WTC11 (cell line): Measurements from ENCODE around the gene AMIGO3. TPM values are rescaled to one million over a fixed set of nuclear protein-coding genes. Genes with fewer than 3 reads are reported as not detected.

Source experiments
- ATAC-seq: fragments of 200-7000 bp; cut with Tn5 transposase; 2 replicates; pipeline ENCODE4 v1.10.0; 2021; ENCODE audit warnings: mild to moderate bottlenecking, moderate library complexity
- CTCF ChIA-PET: fragments of 300-600 bp; sonication (Branson Sonifier 250); formaldehyde crosslinking; loops from one replicate; lab custom pipeline; 2021; ENCODE audit warnings: antibody characterized with exemption; lab: Charles Lee
- POLR2A ChIA-PET: fragments of 350-600 bp; sonication (Branson Sonifier 250); formaldehyde crosslinking; loops from one replicate; lab custom pipeline; 2021; ENCODE audit warnings: antibody characterized with exemption; lab: Charles Lee
- DNase-seq: peaks from one replicate; pipeline ENCODE4 v3.0.0; 2021; ENCODE audit warnings: low spot score
- H3K27ac Mint-ChIP-seq: 2 replicates; pipeline ENCODE4 v1.8.0; 2021; ENCODE audit warnings: mixed read lengths
- H3K27me3 Mint-ChIP-seq: 2 replicates; pipeline ENCODE4 v1.8.0; 2021; ENCODE audit warnings: low read depth, mild to moderate bottlenecking, moderate library complexity, mixed read lengths
- H3K36me3 Mint-ChIP-seq: 2 replicates; pipeline ENCODE4 v1.8.0; 2021; ENCODE audit warnings: mixed read lengths
- H3K4me1 Mint-ChIP-seq: 2 replicates; pipeline ENCODE4 v1.8.0; 2022; ENCODE audit warnings: mixed read lengths
- H3K4me3 Mint-ChIP-seq: 2 replicates; pipeline ENCODE4 v1.8.0; 2021; ENCODE audit warnings: mild to moderate bottlenecking, moderate library complexity, mixed read lengths
- H3K9me3 Mint-ChIP-seq: 2 replicates; pipeline ENCODE4 v1.8.0; 2021; ENCODE audit warnings: mixed read lengths
- ATF1 ChIP-seq: sonication (generic); formaldehyde crosslinking; IDR thresholded peaks from 2 replicates; pipeline ENCODE4 v1.8.1; 2023; ENCODE audit warnings: mild to moderate bottlenecking, moderate library complexity, missing genetic modification reagents
- E2F4 ChIP-seq: sonication (generic); formaldehyde crosslinking; IDR thresholded peaks from 2 replicates; pipeline ENCODE4 v1.8.1; 2022; ENCODE audit warnings: low read depth, mild to moderate bottlenecking, moderate library complexity, missing genetic modification reagents, borderline replicate concordance
- EMX1 ChIP-seq: fragments of 250-450 bp; sonication (Bioruptor Pico); IDR thresholded peaks from 2 replicates; pipeline ENCODE4 v1.8.0; 2021; ENCODE audit warnings: mild to moderate bottlenecking
- ESRRA ChIP-seq: sonication (generic); formaldehyde crosslinking; IDR thresholded peaks from 2 replicates; pipeline ENCODE4 v1.8.1; 2022; ENCODE audit warnings: mild to moderate bottlenecking, missing genetic modification reagents, borderline replicate concordance
- FOXJ3 ChIP-seq: sonication (generic); formaldehyde crosslinking; IDR thresholded peaks from 2 replicates; pipeline ENCODE4 v1.9.0; 2021; ENCODE audit warnings: missing genetic modification reagents, mild to moderate bottlenecking, borderline replicate concordance
- IRF2 ChIP-seq: sonication (generic); formaldehyde crosslinking; IDR thresholded peaks from 2 replicates; pipeline ENCODE4 v1.8.0; 2022; ENCODE audit warnings: low read depth, missing genetic modification reagents, borderline replicate concordance
- JAZF1 ChIP-seq: fragments of 250-450 bp; sonication (Bioruptor Pico); IDR thresholded peaks from 2 replicates; pipeline ENCODE4 v1.9.0; 2021; ENCODE audit warnings: moderate library complexity, mild to moderate bottlenecking, inconsistent platforms
- JUN ChIP-seq: sonication (generic); formaldehyde crosslinking; IDR thresholded peaks from 2 replicates; pipeline ENCODE4 v1.8.0; 2023; ENCODE audit warnings: mild to moderate bottlenecking, missing genetic modification reagents
- KAT7 ChIP-seq: sonication (generic); formaldehyde crosslinking; IDR thresholded peaks from 2 replicates; pipeline ENCODE4 v1.8.1; 2023; ENCODE audit warnings: missing genetic modification reagents, mild to moderate bottlenecking, borderline replicate concordance
- MLX ChIP-seq: sonication (generic); formaldehyde crosslinking; IDR thresholded peaks from 2 replicates; pipeline ENCODE4 v1.8.1; 2023; ENCODE audit warnings: mild to moderate bottlenecking, missing genetic modification reagents, moderate library complexity
- NFYB ChIP-seq: sonication (generic); formaldehyde crosslinking; conservative IDR thresholded peaks from 2 replicates; pipeline ENCODE4 v1.8.0; 2022; ENCODE audit warnings: low read depth, missing genetic modification reagents
- NR1H2 ChIP-seq: sonication (generic); formaldehyde crosslinking; IDR thresholded peaks from 2 replicates; pipeline ENCODE4 v1.9.0; 2021; ENCODE audit warnings: mild to moderate bottlenecking, moderate library complexity, missing genetic modification reagents
- NR2C2 ChIP-seq: sonication (generic); formaldehyde crosslinking; IDR thresholded peaks from 2 replicates; pipeline ENCODE4 v1.8.0; 2022; ENCODE audit warnings: mild to moderate bottlenecking, missing genetic modification reagents
- RORB ChIP-seq: fragments of 250-450 bp; sonication (Bioruptor Pico); IDR thresholded peaks from 2 replicates; pipeline ENCODE4 v1.9.0; 2021; ENCODE audit warnings: mild to moderate bottlenecking
- SMAD3 ChIP-seq: sonication (generic); formaldehyde crosslinking; IDR thresholded peaks from 2 replicates; pipeline ENCODE4 v1.8.0; 2022; ENCODE audit warnings: missing genetic modification reagents, mild to moderate bottlenecking, borderline replicate concordance
- TCF7 ChIP-seq: sonication (generic); formaldehyde crosslinking; IDR thresholded peaks from 2 replicates; pipeline ENCODE4 v1.8.0; 2022; ENCODE audit warnings: mild to moderate bottlenecking, low read depth, missing genetic modification reagents, moderate library complexity
- TEAD1 ChIP-seq: sonication (generic); formaldehyde crosslinking; IDR thresholded peaks from 2 replicates; pipeline ENCODE4 v1.8.0; 2022; ENCODE audit warnings: mild to moderate bottlenecking, missing genetic modification reagents
- TEAD4 ChIP-seq: sonication (generic); formaldehyde crosslinking; IDR thresholded peaks from 2 replicates; pipeline ENCODE4 v1.8.0; 2022; ENCODE audit warnings: mild to moderate bottlenecking, missing genetic modification reagents
- TP53 ChIP-seq: sonication (generic); formaldehyde crosslinking; IDR thresholded peaks from 2 replicates; pipeline ENCODE4 v1.8.1; 2023; ENCODE audit warnings: mild to moderate bottlenecking, missing genetic modification reagents
- ZNF121 ChIP-seq: sonication (generic); formaldehyde crosslinking; IDR thresholded peaks from 2 replicates; pipeline ENCODE4 v1.8.0; 2023; ENCODE audit warnings: missing genetic modification reagents
- ZNF138 ChIP-seq: sonication (generic); formaldehyde crosslinking; conservative IDR thresholded peaks from 2 replicates; pipeline ENCODE4 v1.8.1; 2022; ENCODE audit warnings: mild to moderate bottlenecking, moderate library complexity, missing genetic modification reagents
- ZNF219 ChIP-seq: sonication (generic); formaldehyde crosslinking; IDR thresholded peaks from 2 replicates; pipeline ENCODE4 v1.8.0; 2023; ENCODE audit warnings: missing genetic modification reagents, mild to moderate bottlenecking, borderline replicate concordance
- ZNF263 ChIP-seq: sonication (generic); formaldehyde crosslinking; IDR thresholded peaks from 2 replicates; pipeline ENCODE4 v1.8.1; 2022; ENCODE audit warnings: low read depth, mild to moderate bottlenecking, moderate library complexity, missing genetic modification reagents
- ZNF396 ChIP-seq: fragments of 250-450 bp; sonication (Bioruptor Pico); IDR thresholded peaks from 2 replicates; pipeline ENCODE4 v1.8.0; 2021; ENCODE audit warnings: mild to moderate bottlenecking, moderate library complexity, borderline replicate concordance
- ZNF423 ChIP-seq: fragments of 250-450 bp; sonication (Bioruptor Pico); IDR thresholded peaks from 2 replicates; pipeline ENCODE4 v2.1.2; 2022; ENCODE audit warnings: mild to moderate bottlenecking, moderate library complexity
- total RNA-seq: library from RNA; stranded (reverse); gene quantifications from 3 replicates; pipeline ENCODE4 v1.2.3, GENCODE V29; 2021
- TF ChIP-seq, protein P1 (sequence below): fragments of 250-450 bp; sonication (Bioruptor Pico); IDR thresholded peaks from 2 replicates; pipeline ENCODE4 v1.8.0; 2021; ENCODE audit warnings: mild to moderate bottlenecking
- TF ChIP-seq, protein P2 (sequence below): fragments of 250-450 bp; sonication (Bioruptor Pico); IDR thresholded peaks from 2 replicates; pipeline ENCODE4 v1.9.0; 2021; ENCODE audit warnings: mild to moderate bottlenecking
- TF ChIP-seq, protein P3 (sequence below): sonication (generic); formaldehyde crosslinking; IDR thresholded peaks from 2 replicates; pipeline ENCODE4 v1.8.1; 2022; ENCODE audit warnings: missing genetic modification reagents, borderline replicate concordance
- TF ChIP-seq, protein P4 (sequence below): sonication (generic); formaldehyde crosslinking; IDR thresholded peaks from 2 replicates; pipeline ENCODE4 v1.8.0; 2023; ENCODE audit warnings: missing genetic modification reagents, mild to moderate bottlenecking, borderline replicate concordance

The AMIGO3 gene
- total RNA-seq, 1 experiment from 2014 or later: 3.9 TPM

DNA sequence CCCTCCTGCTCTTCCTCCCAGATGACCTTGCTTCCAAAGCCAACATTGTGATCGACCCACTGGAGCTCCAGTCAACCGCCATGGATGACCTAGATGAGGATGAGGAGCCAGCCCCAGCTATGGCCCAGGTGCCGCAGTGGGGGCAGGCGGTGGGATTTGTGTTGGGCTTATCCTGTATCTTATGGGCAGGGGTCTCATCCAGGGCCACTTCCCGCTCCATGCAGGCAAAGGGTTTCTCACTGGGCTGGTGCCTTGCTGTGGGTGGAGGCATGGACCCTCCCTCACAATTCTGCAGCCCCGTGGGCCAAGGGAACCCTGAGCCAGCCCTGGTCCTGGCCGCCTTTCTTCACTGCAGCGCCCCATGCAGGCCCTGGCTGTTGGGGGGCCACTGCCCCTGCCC is 14.9 kb downstream of the AMIGO3 start (continued):
- TF ChIP-seq, protein P1, sequence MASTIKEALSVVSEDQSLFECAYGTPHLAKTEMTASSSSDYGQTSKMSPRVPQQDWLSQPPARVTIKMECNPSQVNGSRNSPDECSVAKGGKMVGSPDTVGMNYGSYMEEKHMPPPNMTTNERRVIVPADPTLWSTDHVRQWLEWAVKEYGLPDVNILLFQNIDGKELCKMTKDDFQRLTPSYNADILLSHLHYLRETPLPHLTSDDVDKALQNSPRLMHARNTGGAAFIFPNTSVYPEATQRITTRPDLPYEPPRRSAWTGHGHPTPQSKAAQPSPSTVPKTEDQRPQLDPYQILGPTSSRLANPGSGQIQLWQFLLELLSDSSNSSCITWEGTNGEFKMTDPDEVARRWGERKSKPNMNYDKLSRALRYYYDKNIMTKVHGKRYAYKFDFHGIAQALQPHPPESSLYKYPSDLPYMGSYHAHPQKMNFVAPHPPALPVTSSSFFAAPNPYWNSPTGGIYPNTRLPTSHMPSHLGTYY (CRISPR knock-in tag): no peak
- TF ChIP-seq TEAD1: no peak
- TF ChIP-seq TP53 (CRISPR knock-in tag): no peak
- no peak for TF ChIP-seq TCF7
- no peak for TF ChIP-seq JAZF1
- TF ChIP-seq IRF2: no peak
- no peak for TF ChIP-seq JUN
- TF ChIP-seq TEAD4 (CRISPR knock-in tag): no peak
- no peak for TF ChIP-seq ESRRA (CRISPR knock-in tag)
- TF ChIP-seq, protein P2, sequence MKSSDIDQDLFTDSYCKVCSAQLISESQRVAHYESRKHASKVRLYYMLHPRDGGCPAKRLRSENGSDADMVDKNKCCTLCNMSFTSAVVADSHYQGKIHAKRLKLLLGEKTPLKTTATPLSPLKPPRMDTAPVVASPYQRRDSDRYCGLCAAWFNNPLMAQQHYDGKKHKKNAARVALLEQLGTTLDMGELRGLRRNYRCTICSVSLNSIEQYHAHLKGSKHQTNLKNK (CRISPR knock-in tag): no peak
- TF ChIP-seq ZNF138 (CRISPR knock-in tag): no peak
- no peak for TF ChIP-seq EMX1 (CRISPR knock-in tag)
- no peak for TF ChIP-seq NR1H2 (CRISPR knock-in tag)
- no peak for TF ChIP-seq E2F4 (CRISPR knock-in tag)
- no peak for TF ChIP-seq NR2C2 (CRISPR knock-in tag)

DNA sequence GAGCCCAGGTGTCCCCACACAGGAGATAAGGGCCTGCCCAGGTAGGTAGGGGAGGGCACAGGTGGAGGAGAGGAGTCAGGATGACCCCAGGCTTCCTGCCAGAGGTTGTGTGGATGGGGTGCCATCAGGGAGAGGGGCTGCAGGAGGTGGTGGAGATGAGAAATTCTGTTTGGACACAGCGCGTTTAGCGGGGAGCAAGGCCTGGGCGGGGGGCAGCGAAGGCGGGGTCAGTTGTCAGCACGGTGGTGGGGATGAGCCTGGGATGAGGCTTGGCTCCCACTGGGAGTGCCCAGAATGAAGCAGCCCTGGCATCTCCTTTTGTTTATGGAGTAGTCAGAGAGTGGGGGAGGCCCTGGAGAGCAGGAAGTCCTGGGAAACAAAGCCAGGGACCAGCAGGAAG is 15.5 kb downstream of the AMIGO3 start:
- DNase-seq: no peak
- Mint-ChIP-seq H3K27me3 (no peaks in the 10 kb centered on the region), H3K9me3 (no peaks in the 10 kb centered on the region), H3K36me3 (peaks cover 3% of the 10 kb centered on the region), H3K27ac (no peak overlapping the region; the same call in 1 of the 2 replicates), H3K4me3 (no peak overlapping the region), H3K4me1 (peaks cover 16% of the 10 kb centered on the region)
- POLR2A ChIA-PET: interaction anchor here (0.6 to 1.0 kb wide), 2 partner anchors 15 to 217 kb away, joined by 3 to 4 read pairs; no protein-coding TSS in a partner anchor
- TF ChIP-seq FOXJ3 (CRISPR knock-in tag) (no peak), JUN (no peak), ATF1 (no peak), ZNF121 (CRISPR knock-in tag) (no peak), ZNF396 (CRISPR knock-in tag) (no peak), SMAD3 (CRISPR knock-in tag) (no peak), ZNF423 (CRISPR knock-in tag) (no peak), ZNF138 (CRISPR knock-in tag) (no peak), NFYB (CRISPR knock-in tag) (no peak), KAT7 (CRISPR knock-in tag) (no peak), ZNF219 (no peak), NR1H2 (CRISPR knock-in tag) (no peak), RORB (CRISPR knock-in tag) (no peak), MLX (CRISPR knock-in tag) (no peak), ZNF263 (no peak)
- TF ChIP-seq, protein P3, sequence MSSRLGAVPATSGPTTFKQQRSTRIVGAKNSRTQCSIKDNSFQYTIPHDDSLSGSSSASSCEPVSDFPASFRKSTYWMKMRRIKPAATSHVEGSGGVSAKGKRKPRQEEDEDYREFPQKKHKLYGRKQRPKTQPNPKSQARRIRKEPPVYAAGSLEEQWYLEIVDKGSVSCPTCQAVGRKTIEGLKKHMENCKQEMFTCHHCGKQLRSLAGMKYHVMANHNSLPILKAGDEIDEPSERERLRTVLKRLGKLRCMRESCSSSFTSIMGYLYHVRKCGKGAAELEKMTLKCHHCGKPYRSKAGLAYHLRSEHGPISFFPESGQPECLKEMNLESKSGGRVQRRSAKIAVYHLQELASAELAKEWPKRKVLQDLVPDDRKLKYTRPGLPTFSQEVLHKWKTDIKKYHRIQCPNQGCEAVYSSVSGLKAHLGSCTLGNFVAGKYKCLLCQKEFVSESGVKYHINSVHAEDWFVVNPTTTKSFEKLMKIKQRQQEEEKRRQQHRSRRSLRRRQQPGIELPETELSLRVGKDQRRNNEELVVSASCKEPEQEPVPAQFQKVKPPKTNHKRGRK (CRISPR knock-in tag): no peak
- TF ChIP-seq, protein P4, sequence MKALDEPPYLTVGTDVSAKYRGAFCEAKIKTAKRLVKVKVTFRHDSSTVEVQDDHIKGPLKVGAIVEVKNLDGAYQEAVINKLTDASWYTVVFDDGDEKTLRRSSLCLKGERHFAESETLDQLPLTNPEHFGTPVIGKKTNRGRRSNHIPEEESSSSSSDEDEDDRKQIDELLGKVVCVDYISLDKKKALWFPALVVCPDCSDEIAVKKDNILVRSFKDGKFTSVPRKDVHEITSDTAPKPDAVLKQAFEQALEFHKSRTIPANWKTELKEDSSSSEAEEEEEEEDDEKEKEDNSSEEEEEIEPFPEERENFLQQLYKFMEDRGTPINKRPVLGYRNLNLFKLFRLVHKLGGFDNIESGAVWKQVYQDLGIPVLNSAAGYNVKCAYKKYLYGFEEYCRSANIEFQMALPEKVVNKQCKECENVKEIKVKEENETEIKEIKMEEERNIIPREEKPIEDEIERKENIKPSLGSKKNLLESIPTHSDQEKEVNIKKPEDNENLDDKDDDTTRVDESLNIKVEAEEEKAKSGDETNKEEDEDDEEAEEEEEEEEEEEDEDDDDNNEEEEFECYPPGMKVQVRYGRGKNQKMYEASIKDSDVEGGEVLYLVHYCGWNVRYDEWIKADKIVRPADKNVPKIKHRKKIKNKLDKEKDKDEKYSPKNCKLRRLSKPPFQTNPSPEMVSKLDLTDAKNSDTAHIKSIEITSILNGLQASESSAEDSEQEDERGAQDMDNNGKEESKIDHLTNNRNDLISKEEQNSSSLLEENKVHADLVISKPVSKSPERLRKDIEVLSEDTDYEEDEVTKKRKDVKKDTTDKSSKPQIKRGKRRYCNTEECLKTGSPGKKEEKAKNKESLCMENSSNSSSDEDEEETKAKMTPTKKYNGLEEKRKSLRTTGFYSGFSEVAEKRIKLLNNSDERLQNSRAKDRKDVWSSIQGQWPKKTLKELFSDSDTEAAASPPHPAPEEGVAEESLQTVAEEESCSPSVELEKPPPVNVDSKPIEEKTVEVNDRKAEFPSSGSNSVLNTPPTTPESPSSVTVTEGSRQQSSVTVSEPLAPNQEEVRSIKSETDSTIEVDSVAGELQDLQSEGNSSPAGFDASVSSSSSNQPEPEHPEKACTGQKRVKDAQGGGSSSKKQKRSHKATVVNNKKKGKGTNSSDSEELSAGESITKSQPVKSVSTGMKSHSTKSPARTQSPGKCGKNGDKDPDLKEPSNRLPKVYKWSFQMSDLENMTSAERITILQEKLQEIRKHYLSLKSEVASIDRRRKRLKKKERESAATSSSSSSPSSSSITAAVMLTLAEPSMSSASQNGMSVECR (CRISPR knock-in tag): no peak
- CTCF ChIA-PET: interaction anchor here (1.0 to 3.7 kb wide), 9 partner anchors 8 to 207 kb away, joined by 3 to 49 read pairs (median 8); partner anchors contain the start of genes AMIGO3, INKA1 and IP6K1
- no peak for ATAC-seq
